Lower leg skin (tissue), 4 donors: ENCODE data around the gene NUTM1. TPM values are rescaled to one million over a fixed set of nuclear protein-coding genes. Genes with fewer than 3 reads are reported as not detected.

ENCODE experiments used
- DNase-seq, 2 donors: peaks; one replicate each; pipeline ENCODE4 v3.0.0-alpha.2; 2019; ENCODE audit warnings: low spot score in 2 of 2
- H3K4me3 ChIP-seq: fragments of 200-600 bp; sonication (generic); 2 replicates; pipeline ENCODE4 v1.5.1; 2017; ENCODE audit warnings: mild to moderate bottlenecking, low read depth; ENCODE audit not compliant: poor library complexity, severe bottlenecking
- POLR2A ChIP-seq, 2 donors: fragments of 450-650 bp; IDR thresholded peaks; one replicate each; pipeline ENCODE4 v1.6.1; 2016 to 2017; ENCODE audit warnings: antibody characterized with exemption in 2 of 2, mild to moderate bottlenecking in 1 of 2, moderate library complexity in 1 of 2
- WGBS, 2 donors: methylation state at CpG; one replicate each; pipeline ENCODE4 v1.1.5; 2018; 5-methylcytosine and 5-hydroxymethylcytosine counted together
- intact Hi-C: fragments of 100-400 bp; cut with DNase I; formaldehyde crosslinking; loops from one replicate; pipeline ENCODE4 v1.15.0; 2023; ENCODE audit warnings: low total_unique reads
- total RNA-seq, 4 donors: library from RNA; depleted of rRNA; stranded (reverse); fragments of >200 nt; gene quantifications; one replicate each; pipeline ENCODE4 v1.1.0, GENCODE V29; 2016
- TF ChIP-seq, protein P1 (sequence below), 3 donors: fragments of 450-650 bp; IDR thresholded peaks; one replicate each; pipeline ENCODE4 v1.5.1; 2016; ENCODE audit warnings: antibody characterized with exemption in 3 of 3, mild to moderate bottlenecking in 3 of 3, moderate library complexity in 2 of 3

Gene NUTM1
- total RNA-seq, 4 donors from 2014 or later, result not detected

DNA sequence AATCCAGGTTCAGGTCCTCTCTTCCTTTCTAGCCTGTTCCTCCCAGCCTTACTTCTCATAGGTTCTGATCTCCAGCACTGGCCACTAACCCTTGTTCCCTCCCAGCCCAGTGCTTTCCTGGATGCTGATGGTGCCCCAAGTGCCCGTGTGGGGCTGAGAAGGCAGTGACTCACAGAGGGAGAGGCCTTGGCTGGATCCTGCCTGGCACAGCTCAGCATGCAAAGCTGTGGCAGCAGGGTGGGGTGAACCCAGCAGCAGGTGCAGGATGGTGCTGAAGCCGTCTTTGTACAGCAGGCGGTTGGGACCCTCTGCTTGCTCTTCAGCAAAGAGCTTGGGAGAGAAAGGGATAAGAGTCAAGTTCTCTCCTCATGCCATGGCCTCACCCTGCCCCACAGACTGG, 16.3 kb downstream of the NUTM1 start:
- no peak for DNase-seq

DNA sequence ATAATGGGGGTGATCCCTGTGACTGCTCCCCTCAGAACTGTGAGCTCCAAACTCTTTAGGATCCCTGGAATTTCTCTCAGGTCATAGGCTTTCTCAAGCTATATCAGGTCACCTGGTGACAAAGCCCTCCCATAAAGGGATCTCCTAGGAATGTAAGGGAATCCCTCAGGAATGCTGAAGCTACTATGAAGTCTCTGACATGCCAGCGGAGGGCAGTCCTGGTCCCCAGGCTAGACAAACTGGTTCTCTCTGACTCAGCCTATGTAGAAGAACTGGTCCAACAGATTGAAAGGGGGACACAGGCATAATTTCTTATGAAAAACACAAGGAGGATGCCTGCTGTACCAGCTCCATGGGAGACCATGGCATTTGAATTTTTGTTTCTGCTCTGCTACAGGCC, 17.2 kb downstream of the NUTM1 start:
- H3K4me3 ChIP-seq, result no peak overlapping the region
- no peak for DNase-seq
- no peak for TF ChIP-seq POLR2A (IDR thresholded peaks at IDR 0.05)
- TF ChIP-seq, protein P1, sequence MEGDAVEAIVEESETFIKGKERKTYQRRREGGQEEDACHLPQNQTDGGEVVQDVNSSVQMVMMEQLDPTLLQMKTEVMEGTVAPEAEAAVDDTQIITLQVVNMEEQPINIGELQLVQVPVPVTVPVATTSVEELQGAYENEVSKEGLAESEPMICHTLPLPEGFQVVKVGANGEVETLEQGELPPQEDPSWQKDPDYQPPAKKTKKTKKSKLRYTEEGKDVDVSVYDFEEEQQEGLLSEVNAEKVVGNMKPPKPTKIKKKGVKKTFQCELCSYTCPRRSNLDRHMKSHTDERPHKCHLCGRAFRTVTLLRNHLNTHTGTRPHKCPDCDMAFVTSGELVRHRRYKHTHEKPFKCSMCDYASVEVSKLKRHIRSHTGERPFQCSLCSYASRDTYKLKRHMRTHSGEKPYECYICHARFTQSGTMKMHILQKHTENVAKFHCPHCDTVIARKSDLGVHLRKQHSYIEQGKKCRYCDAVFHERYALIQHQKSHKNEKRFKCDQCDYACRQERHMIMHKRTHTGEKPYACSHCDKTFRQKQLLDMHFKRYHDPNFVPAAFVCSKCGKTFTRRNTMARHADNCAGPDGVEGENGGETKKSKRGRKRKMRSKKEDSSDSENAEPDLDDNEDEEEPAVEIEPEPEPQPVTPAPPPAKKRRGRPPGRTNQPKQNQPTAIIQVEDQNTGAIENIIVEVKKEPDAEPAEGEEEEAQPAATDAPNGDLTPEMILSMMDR (IDR thresholded peaks at IDR 0.05), result no peak
- WGBS, 2 donors, result 67 to 87% methylated on average over 1 of the region's 1 CpG
- intact Hi-C loops, result loop anchor here (10.0 kb wide), 3 partner anchors 225 to 565 kb away; partner anchors contain the start of gene GOLGA8B

More for the DNA sequence above, 16.3 kb downstream of the NUTM1 start:
- intact Hi-C loops, result no loop called here
- H3K4me3 ChIP-seq, result no peak overlapping the region
- 38 to 54% methylated on average over 3 of the region's 3 CpGs for WGBS, 2 donors
- TF ChIP-seq, protein P1 (IDR thresholded peaks at IDR 0.05), result no peak
- no peak for TF ChIP-seq POLR2A (IDR thresholded peaks at IDR 0.05)

DNA sequence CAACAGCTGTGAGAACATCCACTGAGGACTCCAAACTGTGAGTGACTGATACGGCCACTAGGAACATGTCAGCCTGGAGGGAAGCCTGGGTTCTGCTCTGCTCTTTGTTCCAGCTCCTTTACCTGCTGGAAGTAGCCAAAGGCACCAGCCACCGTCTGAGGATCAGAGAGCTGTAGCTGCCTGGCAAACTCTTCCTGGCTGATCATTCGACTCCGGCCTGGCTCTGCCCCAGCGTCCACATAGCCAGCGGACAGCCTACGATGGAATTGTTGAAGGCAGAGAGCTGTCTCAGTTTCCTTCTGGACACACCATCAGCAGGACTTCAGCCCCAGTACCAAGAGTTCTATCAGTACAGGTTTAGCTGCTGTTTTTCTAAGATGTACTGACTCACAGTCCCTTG, 18.2 kb downstream of the NUTM1 start:
- DNase-seq, result no peak
- intact Hi-C loops, result loop anchor here (10.0 kb wide), 3 partner anchors 224 to 564 kb away; partner anchors contain the start of gene GOLGA8B
- WGBS, 2 donors, result 91 to 94% methylated on average over 7 of the region's 7 CpGs
- no peak overlapping the region for H3K4me3 ChIP-seq
- TF ChIP-seq, protein P1 (IDR thresholded peaks at IDR 0.05), result no peak
- TF ChIP-seq POLR2A (IDR thresholded peaks at IDR 0.05), result no peak

DNA sequence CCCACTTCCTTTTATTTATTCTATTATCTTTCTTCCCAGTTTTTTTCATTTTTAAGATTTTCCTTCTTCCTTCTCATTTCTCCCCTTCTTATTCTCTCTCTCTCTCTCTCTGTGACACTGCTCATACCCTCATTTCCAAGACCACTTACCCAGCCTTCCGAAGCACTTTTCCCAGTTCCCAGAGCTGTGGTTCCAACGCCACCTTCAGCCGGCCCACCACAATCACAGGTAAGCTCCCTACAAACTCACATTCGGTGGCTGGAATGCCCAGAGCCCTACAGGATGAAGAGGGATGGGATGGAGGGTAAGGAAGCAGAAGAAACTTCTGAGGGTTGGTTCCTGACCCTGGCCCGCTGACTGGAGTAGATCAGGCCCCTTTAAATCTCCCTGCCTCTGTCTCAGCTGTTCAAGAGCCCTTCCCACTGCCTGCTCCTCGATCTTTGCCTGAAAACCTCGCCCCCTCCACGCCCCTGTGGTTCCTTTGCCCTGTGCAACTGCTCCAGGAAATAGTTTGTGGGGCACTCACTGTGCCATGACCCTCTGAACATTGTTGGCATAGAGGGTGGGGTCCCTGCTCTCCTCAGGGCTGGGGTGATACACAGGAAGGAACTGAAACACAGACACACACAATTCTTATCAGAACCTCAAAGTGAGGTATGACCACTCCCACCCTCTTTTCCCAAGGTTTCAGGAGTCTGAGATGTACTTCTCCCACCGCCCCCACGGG, 19.1 kb downstream of the NUTM1 start:
- TF ChIP-seq, protein P1 (IDR thresholded peaks at IDR 0.05), result no peak
- TF ChIP-seq POLR2A (IDR thresholded peaks at IDR 0.05), result no peak
- 78% methylated on average over 10 of the region's 10 CpGs for WGBS, 2 donors
- intact Hi-C loops, result loop anchor here (10.0 kb wide), 3 partner anchors 223 to 563 kb away; partner anchors contain the start of gene GOLGA8B
- DNase-seq, result no peak
- H3K4me3 ChIP-seq, result no peak overlapping the region

DNA sequence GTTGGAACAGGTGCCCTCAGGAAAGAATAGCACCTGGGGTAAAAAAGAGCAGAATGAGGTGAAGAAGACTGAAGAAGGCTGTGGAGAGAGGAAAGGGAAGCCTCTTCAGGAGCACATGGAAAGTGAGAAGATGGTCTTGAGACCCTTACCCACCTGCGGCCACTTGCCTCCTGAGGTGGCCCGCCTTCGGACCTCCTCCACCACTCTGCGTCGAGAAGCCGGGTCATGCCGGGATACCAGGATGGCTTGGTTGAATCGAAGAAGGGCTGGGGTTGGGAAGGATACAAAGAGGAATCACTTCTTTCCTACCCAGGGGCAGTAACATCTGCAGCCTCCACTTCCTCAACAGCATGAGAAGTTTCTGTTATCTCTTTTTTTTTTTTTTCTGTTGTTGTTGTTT, 20.9 kb downstream of the NUTM1 start:
- WGBS, 2 donors, result 93 to 95% methylated on average over 8 of the region's 8 CpGs
- DNase-seq, result no peak
- intact Hi-C loops, result loop anchor here (10.0 kb wide), 3 partner anchors 221 to 561 kb away; partner anchors contain the start of gene GOLGA8B
- no peak overlapping the region for H3K4me3 ChIP-seq
- no peak for TF ChIP-seq POLR2A (IDR thresholded peaks at IDR 0.05)
- TF ChIP-seq, protein P1 (IDR thresholded peaks at IDR 0.05), result no peak
